Esophagus muscularis mucosa (tissue), 4 donors: Measurements from ENCODE around the gene KIAA0930.

Experiments
- CTCF ChIP-seq, 3 experiments: fragments of 200-600 bp in 2 of 3; fragments of 450-650 bp in 1 of 3; sonication (generic) in 2 of 3; IDR thresholded peaks; one replicate each; pipeline ENCODE4 v1.5.1; 2017 to 2019; ENCODE audit warnings: antibody characterized with exemption in 3 of 3, mild to moderate bottlenecking in 2 of 3, moderate library complexity in 1 of 3
- EP300 ChIP-seq: sonication (generic); formaldehyde crosslinking; IDR thresholded peaks from one replicate; pipeline ENCODE4 v1.6.1; 2017; ENCODE audit warnings: antibody characterized with exemption
- POLR2A ChIP-seq: fragments of 450-650 bp; IDR thresholded peaks from one replicate; pipeline ENCODE4 v1.6.1; 2017; ENCODE audit warnings: antibody characterized with exemption, moderate library complexity, mild to moderate bottlenecking, low read depth
- POLR2AphosphoS5 ChIP-seq, 2 donors: sonication (generic); formaldehyde crosslinking; IDR thresholded peaks; one replicate each; pipeline ENCODE4 v1.6.1; 2017; ENCODE audit warnings: antibody characterized with exemption in 2 of 2

- TF ChIP-seq POLR2AphosphoS5 (IDR thresholded peaks at IDR 0.05) (no peak), POLR2A (no peak), CTCF (IDR thresholded peaks at IDR 0.05) (no peak), EP300 (no peak)
Measured at GRCh38 chr22:45270095-45271020, 29.7 kb upstream of the KIAA0930 start.
